M059J (cell line): ENCODE measurements around the gene SUGP2. TPM values are rescaled to one million over a fixed set of nuclear protein-coding genes. Genes with fewer than 3 reads are reported as not detected.
A peak's percentile ranks its signal among the peaks of the same experiment; 100 is the strongest.

Experiments used
- DNase-seq: peaks from one replicate; pipeline ENCODE4 v3.0.0-alpha.2; 2012; ENCODE audit warnings: low read depth
- total RNA-seq: library from RNA; depleted of rRNA; stranded (reverse); fragments of >200 nt; shearing (Covaris generic); gene quantifications from 2 replicates; pipeline ENCODE4 v1.2.3, GENCODE V29; 2014; rRNA removed

The SUGP2 gene
- total RNA-seq, result 31.8 and 49.0 TPM in 2 replicates

DNA sequence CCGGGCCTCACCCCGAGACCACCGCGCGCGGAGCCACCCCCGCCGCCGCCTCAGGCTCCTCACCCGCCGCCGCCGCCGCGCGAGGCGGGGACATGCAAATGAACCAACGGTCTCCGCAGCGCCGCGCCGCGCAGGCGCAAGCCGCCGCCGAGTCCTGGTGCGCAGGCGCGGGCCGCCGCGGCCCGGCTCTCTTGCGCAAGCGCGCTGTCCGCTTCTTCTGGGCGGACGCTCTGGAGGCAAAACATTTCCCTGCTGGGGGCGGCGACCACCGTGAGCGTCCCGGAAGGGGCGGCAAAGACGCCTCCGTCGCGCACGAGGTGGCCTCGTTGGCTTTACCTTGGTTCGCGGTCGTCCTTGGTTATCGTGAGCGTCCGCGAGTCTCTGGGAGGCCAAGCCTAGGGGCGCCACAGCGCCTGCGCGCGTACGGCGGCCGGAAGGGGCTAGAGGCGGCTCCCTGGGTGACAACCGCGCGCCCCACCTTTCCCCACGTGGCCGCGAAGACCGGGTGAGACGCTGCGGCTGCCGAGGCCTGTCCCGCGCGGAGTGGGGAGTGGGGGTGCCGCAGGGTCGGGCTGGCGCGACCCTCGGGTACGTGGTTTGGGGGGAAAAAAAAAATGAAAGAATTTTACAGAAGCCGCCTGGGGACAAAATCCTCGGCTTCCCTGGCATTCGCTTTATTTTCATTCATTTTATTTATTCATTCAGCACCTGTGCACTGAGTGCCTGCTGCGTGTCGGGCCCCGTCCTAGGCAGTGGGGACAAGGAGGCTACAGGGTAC lies at the start of gene SUGP2, which contains the start of gene ARMC6:
SUGP2 (minus strand) TSS at position 92 of the 778 bp plus-strand sequence. CDS start 2,446 bp downstream, outside the sequence.
ARMC6 (plus strand) TSS at position 178 of the 778 bp plus-strand sequence. CDS start 607 bp downstream, outside the sequence.
- peak; percentile 84 for DNase-seq

DNA sequence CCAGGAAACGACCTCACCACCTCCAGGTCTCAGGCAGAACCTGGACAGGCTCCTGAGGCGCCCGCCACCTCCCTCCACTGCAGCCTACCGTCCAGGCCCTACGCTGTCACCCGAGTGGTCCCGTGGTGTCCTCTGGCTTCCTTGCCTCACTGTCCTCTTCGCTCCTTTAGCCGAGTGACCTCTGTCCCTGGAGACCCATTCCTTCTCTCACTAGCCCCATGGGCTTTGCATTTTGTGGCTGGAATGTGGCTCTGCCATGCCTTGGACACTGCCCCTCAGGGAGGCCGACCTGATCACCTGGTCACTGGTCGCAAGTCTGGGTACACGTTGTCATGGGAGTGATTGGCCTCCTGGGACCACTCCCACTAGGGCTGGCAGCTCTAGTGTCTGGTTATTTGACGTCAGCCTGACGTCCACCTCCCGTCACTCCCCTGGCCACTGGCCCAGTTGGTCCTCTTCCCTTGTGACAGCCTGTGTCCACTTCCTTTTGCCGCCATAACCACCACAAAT lies 48.4 kb upstream of the SUGP2 start:
- DNase-seq, result no peak

DNA sequence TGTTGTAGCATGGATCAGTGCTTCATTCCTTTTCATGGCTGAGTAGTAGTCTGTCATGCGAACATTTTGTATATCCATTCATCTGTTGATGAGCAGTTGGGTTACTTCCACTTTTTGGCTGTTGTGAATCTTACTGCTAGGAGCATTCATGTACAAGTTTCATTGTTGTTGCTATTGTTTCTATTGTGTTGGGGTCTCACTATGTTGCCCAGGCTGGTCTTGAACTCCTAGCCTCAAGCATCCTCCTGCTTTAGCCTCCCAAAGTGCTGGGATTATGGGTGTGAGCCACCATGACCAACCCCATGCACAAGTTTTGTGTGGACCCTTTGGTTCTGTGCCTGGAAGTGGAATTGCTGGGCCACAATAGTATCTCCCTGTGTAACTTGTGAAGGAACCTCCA lies 46.3 kb upstream of the SUGP2 start:
- DNase-seq, result no peak

DNA sequence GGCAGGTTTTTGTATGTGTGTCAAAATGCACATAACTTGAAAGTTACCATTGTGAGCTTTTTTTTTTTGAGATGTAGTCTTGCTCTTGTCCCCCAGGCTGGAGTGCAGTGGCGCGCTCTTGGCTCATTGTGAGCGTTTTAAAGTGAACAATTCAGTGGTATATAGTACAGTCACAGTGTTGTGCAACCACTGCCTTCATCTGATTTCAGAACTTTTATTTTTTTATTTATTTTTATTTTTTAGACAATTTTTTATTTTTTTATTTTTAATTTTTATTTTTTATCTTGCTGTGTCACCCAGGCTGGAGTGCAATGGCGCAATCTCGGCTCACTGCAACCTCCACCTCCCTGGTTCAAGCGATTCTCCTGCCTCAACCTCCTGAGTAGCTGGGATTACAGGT lies 45.5 kb upstream of the SUGP2 start:
- no peak for DNase-seq

DNA sequence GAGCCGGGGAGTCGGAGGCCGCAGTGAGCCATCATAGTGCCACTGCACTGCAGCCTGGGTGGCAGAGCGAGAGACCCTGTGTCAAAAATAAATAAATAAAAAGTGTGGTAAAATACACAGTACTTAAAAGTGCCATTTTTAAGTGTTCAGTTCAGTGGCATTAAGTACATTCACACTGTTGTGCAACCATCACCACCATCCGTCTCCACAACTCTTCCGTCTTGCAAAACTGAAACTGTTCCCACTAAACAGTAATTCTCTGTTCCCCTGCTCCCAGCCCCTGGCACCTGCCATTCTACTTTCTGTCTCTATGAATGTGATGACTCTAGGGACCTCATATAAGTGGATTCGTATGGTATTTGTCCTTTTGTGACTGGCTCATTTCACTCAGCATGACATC lies 43.8 kb upstream of the SUGP2 start:
- no peak for DNase-seq

DNA sequence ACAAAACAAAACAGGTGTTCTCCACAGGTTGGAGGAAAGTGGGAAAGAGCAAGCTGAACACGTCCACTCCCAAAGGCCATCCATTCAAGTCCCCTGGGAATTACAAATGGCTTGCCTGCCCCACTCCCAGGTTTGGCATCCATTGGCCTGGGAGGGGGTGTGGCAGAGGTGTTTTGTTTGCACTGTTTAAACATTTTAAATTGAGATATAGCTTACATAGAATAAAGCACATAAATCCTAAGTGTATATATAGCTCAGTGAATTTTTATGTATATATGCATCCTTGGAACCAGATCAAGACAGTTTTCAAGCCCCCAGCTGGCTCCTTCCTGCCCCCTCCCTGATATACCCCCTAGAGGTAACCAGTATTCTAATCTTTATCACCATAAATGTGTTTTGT lies 43.2 kb upstream of the SUGP2 start:
- DNase-seq, result no peak

DNA sequence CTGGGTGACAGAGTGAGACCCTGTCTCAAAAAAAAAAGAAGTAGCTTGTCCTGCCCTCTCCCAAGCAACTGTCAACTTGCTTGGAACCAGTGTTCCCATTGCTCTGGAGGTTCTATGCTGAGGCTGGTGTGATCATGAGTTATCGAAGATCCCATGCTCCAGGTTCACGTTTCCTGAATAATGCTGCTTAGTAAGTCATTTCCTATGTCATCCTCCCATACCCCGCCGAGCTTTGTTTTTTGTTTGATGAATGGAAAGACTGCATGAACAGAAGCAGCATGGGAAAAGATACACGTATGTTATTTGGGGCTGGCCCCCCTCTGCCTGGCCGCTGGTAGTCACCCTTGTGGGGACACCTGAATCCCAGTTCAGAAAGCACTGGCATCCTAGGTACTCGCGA lies 41.8 kb upstream of the SUGP2 start:
- no peak for DNase-seq

DNA sequence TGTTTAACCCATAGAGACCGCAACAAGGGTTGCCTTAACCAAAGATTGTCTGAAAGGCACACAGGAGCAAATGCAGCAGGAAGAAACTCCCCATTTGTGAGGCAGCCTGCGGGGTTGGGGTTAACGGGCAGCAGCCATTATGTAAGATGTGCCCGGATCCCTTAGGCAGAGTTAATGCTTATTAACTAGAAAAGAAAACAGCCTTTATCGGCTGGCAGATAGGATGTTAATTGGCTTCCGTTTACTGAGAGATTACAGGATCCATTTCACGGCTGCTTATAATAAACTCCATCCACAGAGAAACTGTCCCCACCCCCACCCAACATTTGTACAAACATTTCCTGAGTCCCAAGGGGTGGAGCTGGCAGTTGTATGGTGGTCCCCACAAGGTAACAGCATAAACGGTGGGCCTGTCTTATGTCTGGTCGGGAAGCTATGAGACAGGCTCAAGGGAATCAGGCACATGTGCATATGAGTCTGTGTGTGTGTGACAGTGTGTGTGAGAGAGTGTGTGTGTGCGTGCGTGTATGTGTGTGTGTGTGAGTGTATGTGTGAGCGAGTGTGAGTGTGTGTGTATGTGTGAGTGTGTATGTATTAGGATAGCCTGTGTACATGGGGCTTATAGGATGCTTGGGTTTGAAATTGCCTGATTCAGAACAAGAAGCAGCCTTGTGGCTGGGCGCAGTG lies 41.0 kb upstream of the SUGP2 start:
- no peak for DNase-seq

DNA sequence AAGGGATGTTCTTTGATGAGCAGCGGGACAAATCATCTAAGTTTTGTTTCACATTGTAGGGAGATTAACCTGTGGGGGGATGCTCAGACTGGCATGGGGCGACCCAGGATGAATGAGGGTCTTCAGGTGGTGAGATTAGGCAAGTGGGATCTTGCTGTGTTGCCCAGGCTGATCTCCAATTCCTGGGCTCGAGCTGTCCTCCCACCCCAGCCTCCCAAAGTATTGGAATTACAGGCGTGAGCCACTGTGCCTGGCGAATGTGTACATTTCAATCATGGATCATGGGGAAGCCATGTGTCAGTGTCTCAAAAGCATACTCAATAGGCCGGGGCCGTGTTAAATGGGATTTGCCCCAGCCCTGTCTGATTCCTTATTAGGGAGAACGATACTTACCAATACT lies 38.6 kb upstream of the SUGP2 start:
- no peak for DNase-seq

DNA sequence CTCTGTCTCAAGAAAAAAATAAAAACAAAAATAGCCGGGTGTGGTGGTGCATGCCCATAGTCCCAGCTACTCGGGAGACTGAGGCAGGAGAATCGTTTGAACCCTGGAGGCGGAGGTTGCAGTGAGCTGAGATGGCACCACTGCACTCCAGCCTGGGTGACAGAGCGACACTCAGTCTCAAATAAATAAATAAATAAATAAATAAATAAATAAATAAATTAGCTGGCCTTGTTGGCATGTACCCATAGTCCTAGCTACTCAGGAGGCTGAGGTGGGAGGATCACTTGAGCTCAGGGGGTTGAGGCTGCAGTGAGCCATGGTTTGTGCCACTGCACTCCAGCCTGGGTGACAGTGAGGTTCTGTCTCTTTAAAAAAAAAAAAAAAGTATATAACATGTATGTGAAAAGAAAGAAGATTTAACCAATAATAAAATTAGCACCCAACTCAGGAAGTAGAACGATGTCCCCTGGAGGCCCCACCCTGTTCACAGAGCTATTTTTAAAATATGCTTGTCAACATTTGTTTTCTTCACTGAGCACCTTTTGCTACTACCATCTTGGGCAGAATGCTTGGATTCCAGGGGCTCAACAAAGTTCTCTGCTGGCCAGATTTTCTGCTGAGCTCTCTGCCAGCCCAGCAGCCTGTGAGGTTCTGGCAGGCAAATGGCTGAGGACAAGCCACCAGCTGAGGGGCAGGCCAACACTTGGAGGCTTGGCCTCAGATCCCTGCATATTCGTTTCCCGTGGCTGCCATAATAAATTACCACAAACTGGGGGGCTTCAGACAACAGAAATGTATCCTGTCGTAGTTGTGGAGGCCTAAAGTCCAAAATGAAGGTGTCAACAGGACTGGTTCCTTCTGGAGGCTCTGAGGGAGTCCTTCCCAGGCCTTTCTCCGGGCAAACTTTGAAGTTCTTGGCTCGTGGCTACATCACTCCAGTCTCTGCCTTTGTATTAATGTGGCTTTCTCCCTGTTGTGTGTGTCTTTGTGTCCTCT lies 35.6 kb upstream of the SUGP2 start:
- no peak for DNase-seq

DNA sequence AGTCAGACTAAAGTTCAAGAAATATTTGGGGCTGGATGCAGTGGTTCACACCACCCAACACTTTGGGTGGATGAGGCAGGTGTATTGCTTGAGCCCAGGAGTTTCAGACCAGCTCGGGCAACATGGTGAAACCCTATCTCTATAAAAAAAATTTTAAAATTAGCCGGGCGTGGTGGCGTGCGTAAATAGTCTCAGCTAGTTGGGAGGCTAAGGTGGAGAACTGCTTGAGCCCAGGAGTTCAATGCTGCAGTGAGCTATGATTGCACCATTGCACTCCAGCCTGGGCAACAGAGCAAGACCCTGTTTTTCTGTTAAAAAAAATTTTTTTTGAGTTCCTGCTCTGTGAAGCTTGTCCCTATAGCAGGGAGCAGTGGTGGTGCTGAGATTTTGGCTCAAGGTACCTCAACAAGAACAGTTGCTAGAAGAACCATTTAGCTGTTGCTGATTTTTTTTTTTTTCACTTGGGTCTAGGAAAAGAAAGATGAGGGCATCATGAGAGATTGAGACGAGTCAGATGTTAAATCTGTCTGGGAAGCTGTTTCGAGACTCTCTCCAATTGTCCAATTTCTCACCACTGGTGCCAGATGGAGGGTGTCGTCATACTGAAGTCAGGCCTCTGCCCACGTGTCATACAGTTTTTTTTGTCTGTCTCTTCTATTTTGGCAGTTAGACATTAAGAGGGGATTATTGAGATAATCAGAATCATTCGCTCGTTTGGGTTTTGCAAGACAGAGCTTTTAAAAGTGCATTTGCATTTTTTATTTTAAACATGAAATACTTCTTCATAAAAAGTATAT lies 34.2 kb upstream of the SUGP2 start:
- DNase-seq, result no peak

DNA sequence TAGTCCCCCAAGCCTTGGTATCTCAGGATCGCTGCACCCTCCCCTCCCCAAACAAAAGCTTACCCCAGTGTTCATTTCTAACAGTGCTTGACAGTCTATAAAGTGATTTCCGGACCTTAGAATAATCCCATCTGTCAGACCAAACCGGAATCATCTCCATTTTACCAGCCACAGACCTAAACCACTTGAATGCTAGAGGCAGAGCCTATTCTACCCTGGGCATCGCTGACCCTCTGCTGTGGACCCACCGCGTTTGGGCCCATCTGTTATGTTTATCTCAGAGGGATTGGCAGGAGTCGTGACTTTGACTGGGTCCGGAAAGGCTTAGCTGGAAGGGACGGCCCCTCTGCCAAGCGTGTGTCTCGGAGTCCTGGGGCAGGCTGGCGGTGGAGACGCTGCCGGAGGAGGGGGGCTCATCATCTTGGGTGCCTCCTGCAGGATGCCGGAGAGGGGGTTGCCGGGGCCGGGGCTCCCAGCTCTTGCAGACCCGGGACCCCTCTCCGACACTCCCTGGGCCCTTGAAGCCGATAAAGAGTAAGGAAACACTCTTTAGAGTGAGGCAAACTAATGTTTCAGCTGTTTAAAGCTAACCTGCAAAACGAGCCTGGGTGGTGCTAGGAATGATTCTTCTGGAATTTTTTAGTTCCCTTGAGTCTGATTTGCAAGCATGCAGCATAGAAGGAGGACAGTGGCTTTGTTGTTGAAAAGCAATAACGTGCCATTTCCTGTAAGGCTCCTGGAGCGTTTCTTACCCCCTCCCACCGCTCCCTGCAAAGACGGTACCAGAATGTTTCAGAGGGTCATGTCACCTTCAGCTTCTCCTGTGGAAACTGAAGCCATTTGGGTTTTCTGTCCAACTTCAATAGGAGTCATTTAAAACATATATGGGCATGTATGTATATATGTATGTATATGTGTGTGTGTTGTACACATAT lies 31.8 kb upstream of the SUGP2 start:
- DNase-seq, result no peak

DNA sequence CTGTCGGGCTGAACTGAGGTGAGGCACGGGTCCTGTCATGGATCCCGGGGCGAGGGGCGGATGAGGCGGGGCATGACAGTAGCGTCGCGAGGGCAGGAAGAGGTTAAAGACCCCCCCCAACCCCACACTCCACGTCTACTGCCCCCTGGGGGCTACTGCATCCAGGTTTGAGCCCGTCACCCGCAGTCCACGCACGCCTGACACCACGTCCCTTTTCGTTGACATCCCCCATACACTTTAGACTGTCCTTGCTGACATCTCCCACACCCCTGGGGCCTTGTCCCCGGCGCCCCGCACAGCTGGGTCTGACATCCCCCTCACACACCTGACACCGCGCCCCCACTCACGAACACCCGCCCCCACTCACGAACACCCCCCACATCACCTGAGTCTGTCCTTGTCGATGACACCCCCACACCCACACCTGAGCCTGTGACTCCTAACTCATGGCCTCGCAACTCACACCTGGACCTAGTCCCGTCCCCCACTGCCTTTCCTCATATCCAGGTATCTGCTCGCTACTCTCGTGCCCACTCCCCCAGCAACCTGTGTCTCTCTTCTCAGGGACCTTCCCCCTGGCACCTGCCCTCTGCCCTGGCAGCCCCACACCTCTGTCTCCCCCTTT lies 30.9 kb upstream of the SUGP2 start:
- no peak for DNase-seq

DNA sequence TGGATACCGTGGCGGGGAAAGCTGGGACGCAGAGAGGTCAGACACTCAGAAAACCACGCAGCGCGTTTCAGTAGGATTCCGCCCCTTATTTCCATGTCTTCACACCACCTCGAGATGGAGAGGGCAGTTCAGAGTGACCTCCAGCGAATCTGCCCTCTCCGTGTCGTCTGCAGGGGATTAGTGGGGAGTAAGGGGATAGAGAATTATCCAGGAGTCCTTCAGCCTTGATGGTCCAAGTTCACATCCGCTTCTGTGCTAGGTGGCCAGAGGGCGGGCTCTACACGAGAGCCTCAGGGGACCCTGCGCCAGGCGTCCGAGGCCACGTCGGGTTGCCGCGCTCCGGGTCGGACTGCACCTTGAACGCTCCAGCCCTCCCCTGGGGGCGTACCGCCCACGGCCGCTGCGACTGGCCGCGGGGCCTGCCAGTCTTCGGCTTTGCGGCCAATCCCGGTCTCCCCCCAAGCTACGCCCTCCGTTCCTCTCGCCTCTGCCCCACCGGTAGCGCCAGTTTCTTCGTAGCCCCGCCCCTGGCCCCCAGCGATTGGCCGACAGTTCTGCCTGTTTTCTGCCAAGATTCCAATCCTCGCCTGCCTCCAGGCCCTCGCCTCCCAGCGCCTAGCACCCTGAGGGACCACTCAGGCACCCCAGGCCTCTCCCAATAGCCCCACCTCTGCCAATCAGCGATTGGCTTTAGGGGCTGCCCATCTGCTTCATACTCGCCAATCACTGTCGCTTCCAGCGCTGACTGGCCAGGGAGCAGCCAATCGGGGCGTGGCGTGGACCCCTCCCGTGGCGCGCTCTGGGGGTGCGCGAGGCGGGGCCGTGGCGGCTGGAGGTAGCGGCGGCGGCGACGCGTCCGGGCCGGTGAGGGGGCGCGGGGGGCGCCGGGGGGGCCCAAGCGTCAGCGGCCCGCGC lies 30.1 kb upstream of the SUGP2 start, which contains the start of gene SLC25A42:
SLC25A42 (plus strand) TSS at position 812 of the 915 bp plus-strand sequence. CDS start 32,131 bp downstream, outside the sequence.
- DNase-seq, result peak; percentile 99

DNA sequence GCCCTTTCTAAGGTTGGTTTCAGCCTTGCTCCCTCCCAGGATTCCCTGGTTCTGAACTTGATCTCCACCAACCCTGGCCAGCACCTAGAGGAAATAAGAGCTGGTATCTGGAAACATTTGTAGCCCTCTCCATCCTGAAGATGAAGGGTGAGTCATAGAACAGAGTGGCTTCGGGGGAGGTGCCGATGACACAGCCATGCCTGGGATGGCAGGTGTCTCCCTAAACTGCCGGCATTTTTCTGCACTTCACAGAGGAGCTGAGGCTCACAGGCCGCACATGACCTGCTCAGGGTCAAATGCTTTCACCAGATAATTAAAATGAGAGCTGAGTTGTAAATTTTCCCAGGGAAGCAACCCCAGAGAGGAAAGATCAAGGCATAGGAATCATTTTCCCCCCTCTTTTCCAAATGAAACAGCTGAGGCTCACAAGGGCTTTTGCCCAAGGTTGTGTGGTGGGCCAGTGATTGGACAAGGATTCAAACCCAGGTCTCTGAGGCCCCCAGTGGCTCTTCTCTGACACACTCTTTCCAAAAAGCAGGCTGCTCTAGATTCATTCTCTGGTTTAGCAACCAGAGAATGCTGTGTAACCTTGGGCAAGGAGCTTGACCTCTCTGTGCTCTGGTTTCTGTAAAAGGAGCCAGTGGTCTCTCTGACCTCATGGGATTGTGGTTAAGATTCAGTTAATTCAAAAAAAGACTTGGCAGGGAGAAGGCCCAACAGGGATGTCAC lies 29.3 kb upstream of the SUGP2 start:
- peak; percentile 87 for DNase-seq

DNA sequence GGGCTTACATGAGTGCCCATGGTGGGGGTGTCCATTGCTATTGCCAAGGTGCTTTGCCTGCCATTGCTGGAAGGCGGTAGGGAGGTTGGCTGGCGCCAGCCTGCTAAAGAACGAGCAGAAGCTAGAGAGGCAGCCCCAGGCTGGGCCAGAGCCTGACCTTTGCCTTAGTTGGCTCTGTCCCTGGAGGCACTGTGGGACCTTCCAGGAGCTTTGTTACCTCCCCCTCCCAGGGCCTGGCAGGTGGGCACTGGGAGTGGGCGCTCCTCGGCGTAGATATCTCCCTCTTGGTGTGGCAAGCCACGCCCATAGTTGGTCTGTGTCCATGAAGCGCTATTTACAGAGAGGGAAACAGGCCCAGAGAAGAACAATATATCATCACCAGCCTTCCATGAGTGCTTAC lies 28.2 kb upstream of the SUGP2 start:
- no peak for DNase-seq
